Tibial nerve (tissue), 3 donors: ENCODE results near the gene BCAS1.

Experiments used
- CTCF ChIP-seq, 5 experiments: fragments of 200-600 bp in 3 of 5; fragments of 450-650 bp in 2 of 5; sonication (generic) in 3 of 5; IDR thresholded peaks; one replicate each; pipeline ENCODE4 v1.5.1; 2016 to 2019; ENCODE audit warnings: antibody characterized with exemption in 5 of 5, mild to moderate bottlenecking in 3 of 5, moderate library complexity in 2 of 5
- POLR2A ChIP-seq, 2 donors: fragments of 450-650 bp; IDR thresholded peaks; one replicate each; pipeline ENCODE4 v1.6.1; 2017; ENCODE audit warnings: antibody characterized with exemption in 2 of 2, mild to moderate bottlenecking in 2 of 2, moderate library complexity in 2 of 2

GRCh38 chr20:54107600-54108325 lies 37.4 kb upstream of the BCAS1 start:
- TF ChIP-seq CTCF (IDR thresholded peaks at IDR 0.05) (no peak), POLR2A (IDR thresholded peaks at IDR 0.05) (no peak)
